Activated CD4-positive, alpha-beta T cell treated with anti-CD3 and anti-CD28 coated beads, Interleukin-2, amount 10 ng/mL, durations not matched to agents 24 days and 14 days (primary cell): ENCODE data around the gene IRF2. TPM values are rescaled to one million over a fixed set of nuclear protein-coding genes. Genes with fewer than 3 reads are reported as not detected.

Source experiments
- DNase-seq: peaks from one replicate; pipeline ENCODE4 v3.0.0; 2022
- H3K27ac Mint-ChIP-seq: one replicate; pipeline ENCODE4 v1.8.0; 2022; ENCODE audit warnings: mild to moderate bottlenecking, mixed read lengths
- H3K27me3 Mint-ChIP-seq: one replicate; pipeline ENCODE4 v1.8.0; 2022; ENCODE audit warnings: mixed read lengths
- H3K36me3 Mint-ChIP-seq: one replicate; pipeline ENCODE4 v1.8.0; 2022; ENCODE audit warnings: low read depth, mild to moderate bottlenecking, mixed read lengths
- H3K4me1 Mint-ChIP-seq: one replicate; pipeline ENCODE4 v1.8.0; 2021; ENCODE audit warnings: mixed read lengths
- H3K4me3 Mint-ChIP-seq: one replicate; pipeline ENCODE4 v1.8.0; 2022; ENCODE audit warnings: mild to moderate bottlenecking, moderate library complexity, mixed read lengths
- H3K9me3 Mint-ChIP-seq: one replicate; pipeline ENCODE4 v1.8.0; 2021; ENCODE audit warnings: mixed read lengths
- intact Hi-C: fragments of 100-400 bp; cut with micrococcal nuclease; formaldehyde crosslinking; loops from one replicate; pipeline ENCODE4 v1.15.1; 2023
- total RNA-seq: library from RNA; stranded (reverse); gene quantifications from 2 replicates; pipeline ENCODE4 v1.2.3, GENCODE V29; 2022

Gene IRF2
- total RNA-seq, 1 donor from 2014 or later, result 48.7 TPM

DNA sequence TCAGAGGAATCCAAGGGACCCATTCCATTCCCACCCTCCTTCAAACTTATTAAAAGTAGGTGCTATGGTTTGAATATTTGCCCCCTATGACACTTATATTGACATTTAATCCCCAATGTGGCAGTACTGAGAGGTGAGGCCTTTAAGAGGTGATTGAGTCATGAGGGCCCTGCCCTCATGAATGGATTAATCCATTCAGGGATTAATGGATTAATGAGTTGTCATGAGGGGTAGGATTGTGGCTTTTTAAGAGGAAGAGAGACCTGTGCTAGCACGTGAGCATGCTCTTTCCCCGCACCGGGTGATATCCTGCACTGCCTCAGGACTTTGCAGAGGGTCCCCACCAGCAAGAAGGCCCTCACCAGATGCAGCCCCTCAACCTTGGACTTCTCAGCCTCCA lies 50.1 kb downstream of the IRF2 start:
- DNase-seq, result no peak
- peaks cover 67% of the 10 kb centered on the region for H3K36me3 Mint-ChIP-seq
- intact Hi-C loops, result loop anchor here (5.0 kb wide), 1 partner anchor 973 kb away; the partner anchor contains the start of genes ANKRD37 and LRP2BP
- H3K9me3 Mint-ChIP-seq, result no peaks in the 10 kb centered on the region
- H3K4me3 Mint-ChIP-seq, result no peak overlapping the region
- H3K27me3 Mint-ChIP-seq, result no peaks in the 10 kb centered on the region
- peaks cover 60% of the 10 kb centered on the region for H3K4me1 Mint-ChIP-seq
- H3K27ac Mint-ChIP-seq, result no peak overlapping the region

DNA sequence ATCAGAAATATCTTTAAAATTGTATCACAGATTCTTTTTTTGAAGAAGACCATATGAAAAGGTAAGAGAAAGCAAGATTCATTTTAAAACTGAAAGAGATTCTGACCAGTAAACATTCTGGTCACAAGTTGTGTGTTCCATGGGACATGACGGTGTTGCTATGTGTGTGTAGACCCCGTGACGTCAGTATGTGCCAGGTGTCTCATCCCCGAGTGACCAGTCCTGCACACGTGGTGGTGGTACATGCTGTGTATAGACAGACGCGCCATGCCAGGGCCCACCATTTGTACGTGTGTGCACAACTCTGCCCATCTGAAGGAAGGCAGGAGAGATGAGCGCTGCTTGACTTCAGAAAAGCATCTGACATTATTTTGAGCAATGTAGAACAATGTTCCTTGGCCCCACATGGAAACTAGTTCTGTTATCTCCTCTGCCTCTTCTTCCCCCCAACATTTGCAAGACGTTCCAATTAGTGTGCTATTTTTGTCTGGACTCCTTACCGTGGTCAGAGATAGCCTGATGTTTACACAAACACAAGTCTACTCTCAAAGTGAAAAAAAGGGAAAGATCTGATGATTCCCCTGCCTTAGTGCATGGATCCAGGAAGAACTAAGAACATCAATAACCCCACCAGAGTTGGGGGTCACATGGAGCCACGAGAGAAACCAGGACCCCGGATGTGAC lies 51.2 kb downstream of the IRF2 start:
- H3K27ac Mint-ChIP-seq, result no peak overlapping the region
- peaks cover 67% of the 10 kb centered on the region for H3K4me1 Mint-ChIP-seq
- no peaks in the 10 kb centered on the region for H3K27me3 Mint-ChIP-seq
- DNase-seq, result no peak
- no peaks in the 10 kb centered on the region for H3K9me3 Mint-ChIP-seq
- peaks cover 75% of the 10 kb centered on the region for H3K36me3 Mint-ChIP-seq
- intact Hi-C loops, result loop anchor here (5.0 kb wide), 1 partner anchor 974 kb away; the partner anchor contains the start of genes ANKRD37 and LRP2BP
- H3K4me3 Mint-ChIP-seq, result no peak overlapping the region

DNA sequence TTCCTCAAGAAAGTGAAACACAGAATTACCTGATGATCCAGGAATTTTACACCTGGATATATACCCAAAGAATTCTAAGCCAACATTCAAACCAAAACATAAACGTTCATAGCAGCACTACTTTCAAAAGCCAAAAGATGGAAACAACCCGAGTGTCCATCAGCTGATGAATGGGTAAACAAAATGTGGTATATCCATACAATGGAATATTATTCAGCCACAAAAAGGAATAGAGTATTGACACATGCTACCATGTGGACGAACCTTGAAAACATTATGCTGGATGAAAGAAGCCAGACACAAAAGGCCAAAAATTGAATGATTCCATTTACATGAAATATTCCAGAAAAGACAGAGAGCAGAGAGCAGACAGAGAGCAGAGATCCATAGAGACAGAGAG lies 52.0 kb downstream of the IRF2 start:
- H3K4me3 Mint-ChIP-seq, result no peak overlapping the region
- peaks cover 76% of the 10 kb centered on the region for H3K36me3 Mint-ChIP-seq
- no peak overlapping the region for H3K27ac Mint-ChIP-seq
- no peak for DNase-seq
- no peaks in the 10 kb centered on the region for H3K9me3 Mint-ChIP-seq
- H3K27me3 Mint-ChIP-seq, result no peaks in the 10 kb centered on the region
- peaks cover 67% of the 10 kb centered on the region for H3K4me1 Mint-ChIP-seq
- intact Hi-C loops, result loop anchor here (5.0 kb wide), 1 partner anchor 975 kb away; the partner anchor contains the start of genes ANKRD37 and LRP2BP

DNA sequence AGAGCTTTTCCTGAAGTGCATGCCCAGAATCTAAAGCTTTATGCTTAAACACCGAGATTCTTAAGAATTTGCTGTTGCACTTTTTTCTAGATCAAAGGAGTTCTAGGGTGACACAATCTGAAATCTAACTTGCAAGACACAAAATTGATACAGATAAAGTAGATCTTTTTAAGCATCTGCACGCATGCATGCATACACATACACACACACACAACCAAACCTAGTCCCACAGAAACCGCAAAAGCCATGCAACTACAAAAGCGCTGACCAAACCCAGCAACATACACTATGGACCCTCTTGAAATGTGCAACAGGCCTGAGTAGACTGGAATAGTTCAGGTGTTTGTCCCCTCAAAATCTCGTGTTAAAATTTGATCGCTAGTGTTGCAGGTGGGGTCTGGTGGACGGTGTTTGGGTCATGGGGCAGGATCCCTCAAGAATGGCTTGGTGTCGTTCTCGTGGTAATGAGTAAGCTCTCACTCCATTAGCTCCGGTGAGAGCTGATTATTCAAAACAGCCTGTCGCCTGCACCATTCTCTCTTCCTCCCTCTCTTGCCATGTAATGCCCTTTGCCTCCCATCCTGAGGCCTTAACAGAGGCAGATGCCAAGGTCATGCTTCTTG lies 52.7 kb downstream of the IRF2 start:
- intact Hi-C loops, result loop anchor here (1.0 to 5.0 kb wide), 4 partner anchors 37 to 976 kb away; partner anchors contain the start of genes ANKRD37, CASP3, LRP2BP and PRIMPOL
- peak overlapping the region; percentile 77 for H3K4me3 Mint-ChIP-seq
- DNase-seq, result peak; percentile 64
- peaks cover 63% of the 10 kb centered on the region for H3K4me1 Mint-ChIP-seq
- peak overlapping the region; percentile 91 for H3K27ac Mint-ChIP-seq
- no peaks in the 10 kb centered on the region for H3K9me3 Mint-ChIP-seq
- H3K36me3 Mint-ChIP-seq, result peaks cover 72% of the 10 kb centered on the region
- H3K27me3 Mint-ChIP-seq, result no peaks in the 10 kb centered on the region

DNA sequence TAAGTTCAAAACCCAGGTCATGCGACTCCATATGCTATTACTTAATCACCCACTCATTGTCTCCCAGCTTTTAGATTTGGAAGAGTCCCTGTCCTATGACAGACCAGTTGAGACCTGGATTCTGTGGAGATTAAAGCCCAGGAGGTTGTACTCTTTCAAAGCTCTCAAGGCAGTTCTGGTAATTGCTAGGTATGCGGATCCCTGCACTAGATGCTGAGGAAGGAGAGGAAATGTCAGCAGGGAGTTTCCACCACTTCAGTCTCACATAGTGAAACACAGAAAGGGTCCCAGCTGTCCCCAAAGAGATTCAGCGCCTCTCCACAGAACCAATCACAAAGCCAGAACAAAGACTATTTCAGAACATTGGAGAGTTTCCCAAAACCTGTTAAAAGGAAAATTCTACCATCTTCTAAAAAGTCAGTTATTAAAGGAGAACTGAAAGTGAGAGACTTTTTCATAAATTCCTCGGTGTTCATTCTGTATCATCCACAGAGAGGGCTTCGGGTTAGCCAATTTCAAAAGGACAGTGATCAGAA lies 53.4 kb downstream of the IRF2 start:
- H3K4me1 Mint-ChIP-seq, result peaks cover 61% of the 10 kb centered on the region
- peak; percentile 76 for DNase-seq
- intact Hi-C loops, result loop anchor here (1.0 to 5.0 kb wide), 6 partner anchors 38 to 976 kb away; partner anchors contain the start of genes ANKRD37, CASP3, LRP2BP and PRIMPOL
- peaks cover 66% of the 10 kb centered on the region for H3K36me3 Mint-ChIP-seq
- H3K27me3 Mint-ChIP-seq, result no peaks in the 10 kb centered on the region
- no peaks in the 10 kb centered on the region for H3K9me3 Mint-ChIP-seq
- peak overlapping the region; percentile 77 for H3K4me3 Mint-ChIP-seq
- peak overlapping the region; percentile 91 for H3K27ac Mint-ChIP-seq

DNA sequence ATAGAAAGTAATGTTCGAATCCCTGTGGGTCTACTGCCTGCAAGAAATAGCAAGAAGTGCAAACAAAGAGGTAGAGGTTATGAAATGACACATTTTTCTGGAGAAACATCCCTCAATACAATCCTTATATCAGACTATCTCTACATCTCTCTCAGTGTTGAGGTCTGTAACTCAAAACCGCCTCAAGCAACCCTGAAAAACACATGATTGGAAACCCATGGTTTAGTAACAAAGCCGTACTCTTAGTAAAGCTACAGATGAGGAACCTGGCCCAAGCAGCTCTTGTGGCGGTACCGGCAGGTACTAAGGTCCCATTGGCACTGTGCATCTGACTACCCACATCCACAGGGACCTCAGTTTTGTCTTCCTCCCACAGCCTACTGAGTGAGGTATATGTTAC lies 53.9 kb downstream of the IRF2 start:
- no peaks in the 10 kb centered on the region for H3K27me3 Mint-ChIP-seq
- peak overlapping the region; percentile 77 for H3K4me3 Mint-ChIP-seq
- H3K4me1 Mint-ChIP-seq, result peaks cover 65% of the 10 kb centered on the region
- intact Hi-C loops, result loop anchor here (1.0 to 5.0 kb wide), 5 partner anchors 38 to 977 kb away; partner anchors contain the start of genes ANKRD37, CASP3, LRP2BP and PRIMPOL
- no peaks in the 10 kb centered on the region for H3K9me3 Mint-ChIP-seq
- peak overlapping the region; percentile 91 for H3K27ac Mint-ChIP-seq
- peak; percentile 74 for DNase-seq
- peaks cover 66% of the 10 kb centered on the region for H3K36me3 Mint-ChIP-seq

DNA sequence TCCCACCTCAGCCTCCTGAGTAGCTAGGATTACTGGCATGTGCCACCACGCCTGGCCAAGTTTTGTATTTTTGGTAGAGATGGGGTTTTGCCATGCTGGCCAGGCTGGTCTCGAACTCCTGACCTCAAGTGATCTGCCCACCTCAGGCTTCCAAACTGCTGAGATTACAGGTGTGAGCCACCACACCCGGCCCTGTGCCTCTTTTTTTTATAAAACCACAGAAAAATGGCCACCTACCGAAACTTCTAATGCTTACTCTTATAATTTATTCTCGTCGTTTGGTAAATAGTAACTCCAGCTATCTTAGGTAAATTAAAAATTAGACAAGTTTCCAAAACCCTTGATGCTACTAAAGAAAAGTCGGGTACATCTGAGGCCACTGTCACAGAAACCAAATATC lies 54.4 kb downstream of the IRF2 start:
- peak overlapping the region; percentile 91 for H3K27ac Mint-ChIP-seq
- DNase-seq, result no peak
- peaks cover 67% of the 10 kb centered on the region for H3K4me1 Mint-ChIP-seq
- no peaks in the 10 kb centered on the region for H3K9me3 Mint-ChIP-seq
- peaks cover 67% of the 10 kb centered on the region for H3K36me3 Mint-ChIP-seq
- no peaks in the 10 kb centered on the region for H3K27me3 Mint-ChIP-seq
- intact Hi-C loops, result loop anchor here (1.0 to 5.0 kb wide), 6 partner anchors 37 to 977 kb away; partner anchors contain the start of genes ANKRD37, CASP3, LRP2BP and PRIMPOL
- peak overlapping the region; percentile 77 for H3K4me3 Mint-ChIP-seq

DNA sequence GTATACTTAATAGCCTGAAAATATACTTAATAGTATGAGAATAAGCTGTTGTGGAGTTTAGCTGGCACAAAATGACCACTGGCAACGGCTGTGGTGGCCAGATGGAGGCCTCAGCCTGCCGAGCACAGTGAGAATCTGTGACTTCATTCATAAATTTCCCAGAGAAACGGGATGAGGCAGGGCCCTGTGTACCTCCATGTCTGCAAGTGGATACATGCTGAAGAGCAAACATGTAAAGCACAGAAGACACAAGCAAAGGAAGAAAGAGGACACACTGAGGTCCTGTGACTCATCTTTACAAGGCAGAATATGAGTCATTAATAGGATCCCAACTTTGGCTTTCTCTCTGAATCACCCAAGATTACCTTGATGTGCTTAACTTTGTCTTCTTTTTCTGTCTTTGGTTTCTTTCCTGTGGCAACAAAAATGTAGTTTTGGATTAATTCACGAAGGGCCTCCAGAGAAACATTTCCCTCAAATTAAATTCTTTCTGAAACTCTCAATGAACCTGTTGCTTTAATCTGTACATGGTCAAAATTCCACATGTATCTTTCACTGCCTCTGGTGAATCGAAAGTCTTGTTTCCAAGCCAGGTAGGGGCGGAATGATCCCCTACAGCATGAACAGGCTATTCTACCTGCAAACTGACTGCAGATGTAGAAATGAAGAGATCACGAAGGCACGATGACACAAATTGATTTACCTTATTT lies 56.4 kb downstream of the IRF2 start:
- Mint-ChIP-seq H3K27ac (peak overlapping the region; percentile 86), H3K4me3 (peak overlapping the region; percentile 56), H3K9me3 (no peaks in the 10 kb centered on the region), H3K4me1 (peaks cover 68% of the 10 kb centered on the region), H3K27me3 (no peaks in the 10 kb centered on the region), H3K36me3 (peaks cover 58% of the 10 kb centered on the region)
- DNase-seq, result peak; percentile 77
- intact Hi-C loops, result loop anchor here (1.0 to 2.0 kb wide), 7 partner anchors 8 to 150 kb away; partner anchors contain the start of gene IRF2

DNA sequence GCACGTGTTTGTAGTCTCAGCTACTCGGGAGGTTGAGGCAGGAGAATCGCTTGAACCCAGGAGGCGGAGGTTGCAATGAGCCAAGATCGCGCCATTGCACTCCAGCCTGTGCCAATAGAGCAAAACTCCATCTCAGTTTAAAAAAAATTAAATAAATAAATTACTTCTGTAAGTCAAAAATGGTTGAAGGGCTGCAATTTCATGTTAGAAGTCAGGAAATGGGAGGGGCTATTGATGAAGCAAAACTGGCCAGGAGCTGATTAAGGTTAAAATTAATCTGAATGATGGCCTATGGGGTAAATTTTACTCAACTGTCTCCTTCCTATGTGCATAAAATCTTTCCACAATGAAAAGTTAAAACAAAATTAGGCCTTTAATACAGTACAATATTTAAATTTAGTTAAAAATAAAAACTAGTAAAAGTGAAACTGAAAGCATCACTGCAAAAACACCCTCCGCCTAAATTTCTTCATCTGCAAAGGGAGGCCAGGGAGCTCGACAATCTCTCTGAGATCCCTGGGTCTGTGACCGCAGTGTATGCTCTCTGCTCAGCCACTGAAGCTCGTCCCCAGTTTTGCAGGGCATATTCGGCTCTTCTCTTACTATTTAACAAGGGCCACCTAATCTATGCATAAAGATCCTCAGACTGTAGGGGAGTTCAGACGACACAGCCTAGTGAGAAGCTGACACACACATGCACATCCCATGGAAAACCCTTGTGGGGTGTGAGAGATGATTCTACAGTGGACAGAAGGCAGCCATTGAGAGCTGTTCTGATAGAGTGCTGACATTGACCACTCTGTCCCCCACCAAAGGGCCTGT lies 57.2 kb downstream of the IRF2 start:
- intact Hi-C loops, result loop anchor here (1.0 kb wide), 1 partner anchor 149 kb away; no protein-coding TSS in a partner anchor
- Mint-ChIP-seq H3K36me3 (peaks cover 55% of the 10 kb centered on the region), H3K27me3 (no peaks in the 10 kb centered on the region), H3K27ac (peak overlapping the region; percentile 86), H3K4me1 (peaks cover 65% of the 10 kb centered on the region), H3K4me3 (peak overlapping the region; percentile 84), H3K9me3 (no peaks in the 10 kb centered on the region)
- DNase-seq, result peak; percentile 90

DNA sequence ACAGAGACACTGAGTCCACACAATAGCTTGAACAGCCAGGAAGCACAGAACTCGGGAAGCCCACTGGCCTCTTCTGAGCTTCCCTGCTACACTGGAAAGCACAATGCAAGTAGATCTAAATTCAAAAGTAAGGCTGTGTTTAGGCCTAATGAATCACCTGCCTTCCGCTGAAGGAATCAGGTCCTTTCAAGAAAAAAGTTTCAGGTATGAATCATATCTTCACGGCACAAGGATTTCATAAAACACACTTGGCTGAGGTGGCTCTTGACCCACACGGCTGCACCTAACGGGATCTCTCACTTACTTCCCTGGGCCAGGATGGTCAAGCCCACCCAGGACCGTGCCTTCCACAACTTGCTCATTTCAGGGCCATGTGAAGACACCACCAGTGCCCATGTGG lies 59.3 kb downstream of the IRF2 start:
- no peak overlapping the region for H3K4me3 Mint-ChIP-seq
- H3K27ac Mint-ChIP-seq, result peak overlapping the region; percentile 83
- peaks cover 51% of the 10 kb centered on the region for H3K36me3 Mint-ChIP-seq
- no peaks in the 10 kb centered on the region for H3K9me3 Mint-ChIP-seq
- intact Hi-C loops, result no loop called here
- no peak for DNase-seq
- H3K4me1 Mint-ChIP-seq, result peaks cover 54% of the 10 kb centered on the region
- H3K27me3 Mint-ChIP-seq, result no peaks in the 10 kb centered on the region

DNA sequence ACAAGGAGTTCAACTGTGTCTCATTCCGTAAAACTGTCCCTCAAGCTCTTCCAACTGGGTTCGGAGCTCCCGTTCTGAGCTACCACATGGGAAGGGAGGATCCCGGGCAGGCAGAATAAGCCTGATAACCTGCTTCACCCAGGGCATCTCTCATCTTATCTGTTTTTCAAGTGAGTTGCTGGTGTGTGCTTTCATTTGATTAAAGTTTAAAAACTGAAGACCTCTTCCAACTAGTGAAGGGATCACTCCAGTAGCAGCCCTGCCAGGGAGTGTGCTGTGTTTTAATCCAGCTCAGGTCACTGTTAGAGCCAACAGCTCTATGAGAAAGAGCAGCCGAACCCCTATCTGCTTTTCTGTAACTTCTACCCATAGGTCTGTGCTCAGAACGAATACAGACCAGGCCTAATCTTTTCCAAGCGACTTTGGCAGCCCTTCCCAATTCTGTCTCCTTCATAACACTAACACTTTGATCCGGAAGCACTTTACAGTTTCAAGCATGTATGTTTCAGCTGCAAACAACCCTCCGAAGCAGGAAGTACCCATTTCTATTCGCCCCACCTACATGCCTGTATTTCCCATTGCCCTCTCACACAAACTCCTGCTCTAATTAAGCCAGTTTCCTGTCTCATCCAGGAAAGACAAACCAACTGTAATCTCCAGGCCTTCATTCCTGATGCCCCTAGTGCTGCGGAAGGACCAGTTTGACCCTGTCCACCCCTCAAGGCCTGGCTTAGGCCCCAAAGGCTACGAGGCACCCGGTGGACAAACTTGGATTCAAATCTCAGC lies 60.9 kb downstream of the IRF2 start:
- Mint-ChIP-seq H3K36me3 (peaks cover 49% of the 10 kb centered on the region), H3K4me1 (peaks cover 59% of the 10 kb centered on the region), H3K27ac (peak overlapping the region; percentile 20), H3K27me3 (no peaks in the 10 kb centered on the region), H3K9me3 (no peaks in the 10 kb centered on the region), H3K4me3 (no peak overlapping the region)
- DNase-seq, result no peak
- intact Hi-C loops, result no loop called here

DNA sequence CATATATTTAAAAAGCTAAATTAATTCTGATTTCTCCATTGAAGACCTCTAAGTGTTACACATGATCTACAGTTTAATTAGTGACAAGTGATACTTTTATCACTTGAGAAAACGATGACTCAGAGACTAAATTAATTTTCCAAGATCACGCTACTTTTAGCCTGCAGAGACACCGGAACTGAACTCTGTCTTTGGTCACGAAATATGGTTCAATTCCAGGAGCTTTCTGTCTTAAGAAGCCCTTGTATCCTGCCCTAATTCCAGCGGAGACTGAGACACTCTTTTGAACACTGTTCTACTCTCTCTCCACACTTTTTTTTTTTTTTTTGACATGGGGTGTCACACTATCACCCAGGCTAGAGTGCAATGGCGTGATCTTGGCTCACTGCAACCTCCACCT lies 63.6 kb downstream of the IRF2 start:
- Mint-ChIP-seq H3K36me3 (peaks cover 57% of the 10 kb centered on the region), H3K27ac (peak overlapping the region; percentile 86), H3K4me1 (peaks cover 60% of the 10 kb centered on the region), H3K4me3 (no peak overlapping the region), H3K27me3 (no peaks in the 10 kb centered on the region), H3K9me3 (no peaks in the 10 kb centered on the region)
- no peak for DNase-seq
- intact Hi-C loops, result loop anchor here (1.0 kb wide), 1 partner anchor 8 kb away; no protein-coding TSS in a partner anchor
